ENCODE measurements around the gene SMARCC2.

DNA sequence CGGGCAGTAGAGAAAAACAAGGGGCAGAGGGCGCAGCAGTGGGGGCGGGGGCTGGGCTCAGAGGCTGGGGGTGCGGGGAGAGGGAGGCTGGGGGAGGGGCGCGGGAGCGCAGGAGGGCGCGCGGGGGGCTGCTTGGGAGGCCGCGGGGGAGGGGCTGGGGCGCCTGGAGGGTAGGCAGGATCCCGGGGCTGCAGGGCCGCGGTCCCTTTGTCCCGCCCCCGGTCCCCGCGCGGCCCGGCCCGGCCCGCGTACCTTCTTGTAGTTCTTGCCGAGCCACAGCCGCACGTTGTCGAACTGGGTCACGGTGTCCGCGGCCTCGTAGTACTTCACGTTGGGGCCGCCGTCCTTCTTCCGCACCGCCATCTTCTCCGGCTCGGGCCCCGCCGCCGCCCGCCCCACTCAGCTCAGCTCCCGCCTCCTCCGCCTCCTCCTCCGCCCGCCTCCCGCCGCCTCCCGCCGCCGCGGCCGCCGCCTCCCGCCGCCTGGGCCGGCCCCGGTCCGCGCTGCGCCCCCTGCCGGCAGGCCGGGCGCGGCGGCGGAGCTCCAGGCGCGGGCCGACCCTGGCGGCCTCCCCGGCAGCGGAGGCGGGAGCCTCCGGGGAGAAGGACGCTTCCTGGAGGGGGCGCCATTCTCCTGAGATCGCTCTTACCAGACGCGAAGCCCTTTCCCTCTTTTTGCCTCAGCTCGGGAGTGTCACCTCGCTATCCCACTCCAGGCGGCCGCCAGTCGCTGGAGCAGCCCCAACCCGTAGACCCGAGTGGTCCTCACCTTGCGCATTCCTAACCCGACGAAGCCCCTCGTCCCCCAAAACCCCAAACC lies at the start of gene SMARCC2:
- no peak for TF ChIP-seq TCFL5 (CRISPR knock-in tag; conservative IDR thresholded peaks at IDR 0.05)
- peak; percentile 47 for TF ChIP-seq REST (IDR thresholded peaks at IDR 0.05; ENCODE audit: borderline replicate concordance)
- no peak for TF ChIP-seq REST (CRISPR knock-in tag; IDR thresholded peaks at IDR 0.05; ENCODE audit: low read depth)
- no peak for TF ChIP-seq POU5F1 (IDR thresholded peaks at IDR 0.05; ENCODE audit: borderline replicate concordance, low read depth, low read length, partially characterized antibody)
- no peak for TF ChIP-seq HNRNPL (IDR thresholded peaks at IDR 0.05; ENCODE audit: low read depth, low read length)
- peak; percentile 6; the same call in 1 of the 2 replicates for TF ChIP-seq EP300 (IDR thresholded peaks at IDR 0.05; ENCODE audit: low read length)

All from K562 (cell line).